M059J (cell line): ENCODE results near the gene KRTAP5-2. TPM values are rescaled to one million over a fixed set of nuclear protein-coding genes. Genes with fewer than 3 reads are reported as not detected.

Experiments used
- DNase-seq: peaks from one replicate; pipeline ENCODE4 v3.0.0-alpha.2; 2012; ENCODE audit warnings: low read depth
- total RNA-seq: library from RNA; depleted of rRNA; stranded (reverse); fragments of >200 nt; shearing (Covaris generic); gene quantifications from 2 replicates; pipeline ENCODE4 v1.2.3, GENCODE V29; 2014

The KRTAP5-2 gene
- total RNA-seq, 1 experiment from 2014 or later, result not detected

DNA sequence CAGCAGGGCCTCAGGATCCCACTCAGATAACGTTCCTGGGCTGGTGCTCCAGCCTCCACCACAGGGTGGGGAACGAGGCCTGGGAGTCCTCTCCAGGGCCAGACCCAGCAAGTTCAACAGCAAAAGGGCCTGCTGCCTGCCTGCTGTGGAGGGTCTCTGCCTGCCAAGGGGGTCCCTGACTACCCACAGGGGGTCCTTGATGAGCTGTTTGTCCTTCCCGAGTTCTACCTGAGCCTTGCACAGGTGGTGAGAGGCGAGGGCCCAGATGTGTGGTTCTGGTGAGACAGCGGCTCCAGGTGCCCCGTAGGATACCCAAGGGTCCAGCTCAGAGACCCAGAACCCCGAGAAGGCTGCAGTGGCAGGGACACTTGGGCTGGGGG lies 30.4 kb downstream of the KRTAP5-2 start:
- no peak for DNase-seq

DNA sequence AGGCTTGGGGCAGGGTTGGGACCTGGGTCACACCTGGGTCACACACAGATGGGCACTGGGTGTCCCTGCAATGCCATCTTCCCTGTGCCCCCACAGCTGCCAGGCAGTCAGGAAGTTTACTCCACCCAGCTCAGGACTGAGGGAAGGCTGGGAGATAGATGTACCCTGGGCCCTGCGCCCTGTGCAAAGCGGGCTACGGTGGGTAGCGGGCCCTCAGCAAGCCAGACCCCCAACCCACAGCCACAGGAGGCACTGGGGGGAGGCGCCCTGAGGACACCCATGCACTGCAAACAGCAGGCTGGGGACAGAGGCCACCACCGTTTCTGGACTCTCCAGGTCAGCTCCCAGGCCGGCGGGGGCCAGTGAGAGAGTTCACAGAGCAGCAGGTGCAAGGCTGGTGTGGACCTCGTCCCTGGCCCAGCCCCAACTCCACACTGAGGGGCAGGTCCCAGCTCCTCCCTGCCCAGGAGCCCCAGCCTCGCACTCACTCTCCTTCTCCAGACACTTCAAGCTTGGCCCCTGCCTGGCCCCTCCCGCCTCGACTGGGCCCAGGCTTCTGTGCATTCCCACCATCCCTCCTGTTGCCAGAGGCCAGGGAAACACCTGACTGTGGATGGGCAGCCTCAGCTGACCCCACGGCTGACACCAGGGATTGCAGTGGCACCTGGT lies 30.9 kb downstream of the KRTAP5-2 start:
- no peak for DNase-seq

DNA sequence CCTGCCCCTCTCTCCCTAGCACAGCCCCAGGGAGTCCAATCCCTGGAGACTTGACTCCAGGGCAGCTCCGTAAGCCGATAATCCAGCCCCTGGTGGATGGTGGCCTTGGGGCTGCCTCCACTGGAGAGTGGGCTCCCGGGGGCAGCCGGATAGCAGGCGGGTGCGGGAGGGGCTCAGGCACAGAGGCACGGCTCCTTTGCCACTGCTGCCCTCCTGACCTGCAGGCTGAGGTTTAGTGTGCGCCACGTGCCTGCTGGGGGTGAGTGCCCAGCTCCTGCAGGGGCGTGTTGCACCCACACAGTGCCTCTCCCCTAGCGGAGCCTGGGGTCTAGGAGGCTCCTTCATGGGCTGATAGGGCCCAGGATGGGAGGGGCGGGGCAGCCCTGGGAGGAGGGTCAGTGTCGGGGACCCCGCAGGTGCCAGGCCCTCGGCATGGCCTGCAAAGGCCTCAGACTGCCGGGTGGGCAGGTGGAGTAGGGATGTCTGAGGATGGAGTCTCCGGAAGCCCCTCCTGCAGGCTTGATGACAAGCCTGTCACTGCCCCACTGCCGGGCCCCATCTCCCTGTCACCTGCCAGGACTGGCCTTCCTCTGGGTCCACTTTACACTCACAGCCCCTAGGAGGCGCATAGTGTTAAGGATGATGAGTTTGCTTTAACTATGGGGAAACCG lies 31.6 kb downstream of the KRTAP5-2 start:
- DNase-seq, result no peak

DNA sequence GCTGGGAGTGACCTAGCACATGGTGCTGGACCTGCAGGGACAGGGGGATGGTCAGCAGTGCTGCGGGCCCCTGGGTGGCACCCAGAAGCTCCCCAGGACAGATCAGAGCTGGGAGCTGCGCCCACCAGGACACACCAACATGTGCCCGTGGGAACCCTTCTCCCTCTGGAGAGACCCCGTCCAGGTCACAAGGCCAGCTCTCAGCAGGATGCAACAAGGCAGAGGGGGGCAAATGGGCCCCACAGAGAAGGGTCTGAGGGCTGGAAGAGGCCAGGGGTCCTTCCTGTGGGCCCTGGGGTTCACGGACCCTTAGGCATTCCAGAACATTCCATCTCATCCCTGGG lies 32.2 kb downstream of the KRTAP5-2 start:
- DNase-seq, result no peak

DNA sequence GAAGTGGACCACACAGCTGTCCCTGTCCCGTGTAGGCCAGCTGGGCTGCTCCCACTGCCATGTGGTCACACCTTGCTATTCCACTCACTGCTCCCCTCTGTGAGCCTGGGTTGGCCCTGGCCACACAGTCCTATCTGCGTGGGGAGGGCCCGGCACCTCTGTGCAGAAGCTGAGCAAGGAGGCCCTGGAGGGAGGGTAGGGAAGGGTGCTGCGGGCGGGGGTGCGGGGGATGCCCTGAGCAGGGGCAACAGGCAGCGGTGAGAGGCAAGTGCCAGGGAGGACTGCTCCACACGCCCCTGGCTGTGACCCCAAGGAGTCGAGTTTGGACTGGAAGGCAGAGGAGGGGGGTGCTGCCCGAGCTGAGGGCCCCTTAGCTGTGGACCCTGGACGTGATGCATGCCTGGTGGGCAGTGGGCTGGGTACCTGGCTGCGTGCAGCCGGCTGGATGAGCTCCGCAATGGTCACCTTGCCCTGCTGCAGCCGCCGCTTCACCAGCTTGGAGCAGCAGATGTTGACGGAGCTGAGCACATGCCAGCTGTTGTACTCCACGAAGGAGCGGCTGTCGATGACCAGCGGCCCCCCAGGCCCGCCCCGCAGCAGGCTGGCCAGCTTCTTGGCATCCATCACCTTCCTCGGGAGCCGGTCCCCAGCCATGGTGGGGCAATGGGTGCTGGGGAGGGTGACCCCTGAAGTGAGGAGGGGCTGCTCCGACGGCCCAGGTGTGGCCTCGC lies 32.8 kb downstream of the KRTAP5-2 start:
- no peak for DNase-seq

DNA sequence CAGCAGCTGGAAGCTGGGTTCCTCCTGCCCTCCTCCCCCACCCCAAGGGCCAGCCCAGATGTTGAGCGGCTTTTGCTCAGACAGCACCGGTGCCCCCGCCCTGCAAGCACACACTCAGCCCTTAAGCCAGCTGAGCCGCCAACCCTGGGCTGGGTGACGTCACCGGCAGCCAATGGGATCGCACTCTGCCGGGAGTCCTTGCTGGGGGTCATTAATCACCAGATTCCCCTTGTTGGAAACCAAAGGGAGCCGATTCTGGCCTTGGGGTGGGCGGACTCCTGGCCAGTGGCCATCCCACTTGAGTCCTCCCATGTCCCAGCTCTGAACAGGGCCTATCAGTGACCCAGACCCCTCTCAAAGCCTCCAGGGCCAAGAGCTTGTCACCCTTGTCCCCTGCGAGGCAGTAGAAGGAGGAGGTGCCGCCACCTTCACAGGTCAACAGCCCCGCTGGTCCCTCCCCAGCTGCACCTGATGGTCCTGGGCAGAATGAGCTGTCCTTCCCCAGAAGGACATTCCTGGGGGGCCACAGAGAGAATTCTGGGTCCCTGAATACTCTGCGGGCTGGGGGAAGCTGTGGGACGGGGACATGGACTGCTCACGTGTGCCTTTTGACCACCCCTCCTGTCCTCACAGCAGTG lies 33.4 kb downstream of the KRTAP5-2 start:
- peak; percentile 90 for DNase-seq

DNA sequence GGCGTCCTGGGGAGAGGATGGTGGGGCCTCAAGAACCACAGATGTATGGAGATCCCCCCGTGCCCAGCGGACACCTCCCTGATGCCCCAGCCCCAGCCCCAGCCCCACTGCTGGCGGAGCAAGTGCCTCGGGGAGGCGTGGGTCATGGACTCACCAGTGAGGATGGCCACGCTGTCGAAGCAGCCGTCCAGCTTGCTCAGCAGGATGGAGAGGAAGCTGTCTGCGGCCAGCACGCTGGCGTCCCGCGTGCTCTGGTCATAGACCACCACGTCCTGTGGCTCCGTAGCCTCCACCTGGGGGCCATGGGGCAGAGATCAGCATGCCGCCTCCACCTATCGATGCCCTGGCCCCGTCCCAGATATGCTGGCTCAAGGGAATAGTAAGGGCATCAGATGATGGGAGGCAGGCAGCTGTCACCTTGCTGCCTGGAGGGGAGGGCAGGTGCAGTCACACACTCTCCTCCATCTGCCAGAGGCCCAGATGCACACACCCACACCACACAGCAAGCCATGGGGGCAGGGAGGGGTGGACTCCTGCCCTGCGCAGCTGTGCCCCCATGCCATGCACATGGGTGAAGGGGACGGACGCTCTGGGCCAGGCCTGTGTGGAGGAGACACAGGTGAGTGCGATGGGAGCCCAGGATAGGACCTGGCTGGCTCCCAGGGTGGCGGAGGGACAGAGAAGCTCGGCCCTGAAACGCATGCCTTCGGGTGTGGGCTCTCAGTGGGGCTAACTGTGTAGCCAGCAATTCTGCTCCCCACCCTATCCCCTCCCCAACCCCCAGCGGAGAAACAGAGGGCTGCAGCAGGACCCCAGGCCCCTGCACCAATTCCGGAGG lies 34.2 kb downstream of the KRTAP5-2 start:
- no peak for DNase-seq

DNA sequence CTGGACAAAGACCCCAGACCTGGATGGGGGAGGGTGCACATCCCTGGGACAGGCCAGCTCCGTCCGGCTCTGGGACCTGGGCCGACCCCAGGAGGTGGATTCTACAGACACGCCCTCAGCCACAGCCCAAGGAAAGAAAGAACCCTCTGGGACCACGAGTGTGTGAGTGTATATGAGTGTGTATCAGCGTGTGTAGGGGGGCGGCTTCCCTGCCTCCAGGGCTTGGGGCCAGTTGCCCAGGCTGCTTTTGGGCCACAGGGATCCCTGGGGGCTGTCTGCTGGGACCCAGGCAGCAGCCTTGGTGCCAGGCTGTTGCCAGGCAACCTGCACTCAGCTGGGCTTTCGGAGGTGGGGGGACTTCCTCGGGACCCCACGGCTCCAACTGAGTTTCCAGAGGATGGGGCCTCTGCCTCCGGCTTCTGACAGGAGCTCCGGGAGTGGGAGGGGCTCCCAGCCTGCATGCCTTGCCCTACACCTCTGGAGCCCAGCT lies 34.9 kb downstream of the KRTAP5-2 start:
- no peak for DNase-seq

DNA sequence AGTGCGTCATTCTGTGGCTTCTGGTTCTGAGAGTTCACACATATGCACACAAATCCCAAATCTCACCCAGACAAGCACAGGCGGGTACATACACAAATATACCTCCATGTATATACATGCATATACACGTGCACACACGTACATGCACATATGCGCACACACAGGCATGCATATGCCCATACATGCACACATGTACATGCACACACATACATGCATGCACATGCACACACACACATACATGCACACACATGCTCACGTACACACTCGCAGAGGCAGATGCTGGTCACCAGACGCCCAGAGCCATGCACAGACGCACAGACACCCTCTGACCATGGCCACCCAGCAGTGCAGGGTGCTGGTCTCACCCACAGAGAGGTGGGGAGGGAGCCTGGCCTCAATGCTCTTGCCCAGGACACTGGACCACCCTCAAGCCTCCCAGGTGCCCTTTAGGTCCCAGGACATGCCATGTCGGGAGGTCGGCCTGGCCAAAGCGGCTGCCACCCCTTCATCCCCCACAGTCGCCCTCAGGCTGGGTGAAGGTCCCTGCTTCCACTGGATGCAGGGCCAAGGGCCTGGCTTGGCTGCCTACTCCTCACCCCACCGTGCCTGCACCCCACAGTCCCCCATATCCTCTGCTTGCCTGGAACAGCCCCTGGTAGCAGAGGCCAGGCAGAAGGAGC lies 35.5 kb downstream of the KRTAP5-2 start:
- no peak for DNase-seq

DNA sequence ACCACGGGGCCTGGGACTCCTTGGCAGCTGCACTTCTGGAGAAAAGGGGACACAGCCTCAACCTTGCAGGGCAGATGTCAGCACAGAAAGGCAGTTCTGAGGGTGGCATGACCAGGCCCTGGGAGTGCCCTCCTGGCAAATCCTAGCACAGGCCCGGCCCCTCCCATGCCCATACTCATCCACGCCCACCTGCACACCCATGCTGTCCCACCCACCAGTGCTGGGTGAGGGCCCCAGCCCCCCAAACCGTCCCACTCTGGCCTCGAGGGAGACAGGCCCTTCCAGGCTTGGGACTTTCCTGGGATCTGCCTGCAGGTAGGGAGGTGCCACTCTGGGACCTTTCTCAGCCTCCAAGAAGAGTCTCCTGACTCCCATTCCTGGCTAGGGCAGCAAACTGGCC lies 36.1 kb downstream of the KRTAP5-2 start:
- DNase-seq, result no peak

DNA sequence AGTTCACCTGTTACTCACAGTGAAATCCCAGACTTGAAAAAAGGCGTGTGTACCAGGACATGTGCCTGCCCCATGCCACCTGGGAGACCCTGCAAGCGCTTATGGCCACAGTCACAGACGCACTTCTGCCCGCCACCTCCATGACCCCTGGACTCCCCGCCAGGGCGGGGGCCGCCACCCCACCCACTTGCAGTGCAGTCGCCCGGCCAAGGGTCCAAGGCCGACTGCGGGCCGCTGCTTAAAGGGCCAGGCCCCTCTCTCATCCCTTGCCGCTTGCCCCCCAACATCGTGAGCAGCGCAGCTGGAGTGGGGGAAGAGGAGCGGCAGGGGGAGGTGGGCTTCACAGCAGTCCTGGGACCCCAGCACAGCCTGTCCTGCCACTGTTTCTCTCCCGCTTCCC lies 36.8 kb downstream of the KRTAP5-2 start:
- DNase-seq, result no peak

DNA sequence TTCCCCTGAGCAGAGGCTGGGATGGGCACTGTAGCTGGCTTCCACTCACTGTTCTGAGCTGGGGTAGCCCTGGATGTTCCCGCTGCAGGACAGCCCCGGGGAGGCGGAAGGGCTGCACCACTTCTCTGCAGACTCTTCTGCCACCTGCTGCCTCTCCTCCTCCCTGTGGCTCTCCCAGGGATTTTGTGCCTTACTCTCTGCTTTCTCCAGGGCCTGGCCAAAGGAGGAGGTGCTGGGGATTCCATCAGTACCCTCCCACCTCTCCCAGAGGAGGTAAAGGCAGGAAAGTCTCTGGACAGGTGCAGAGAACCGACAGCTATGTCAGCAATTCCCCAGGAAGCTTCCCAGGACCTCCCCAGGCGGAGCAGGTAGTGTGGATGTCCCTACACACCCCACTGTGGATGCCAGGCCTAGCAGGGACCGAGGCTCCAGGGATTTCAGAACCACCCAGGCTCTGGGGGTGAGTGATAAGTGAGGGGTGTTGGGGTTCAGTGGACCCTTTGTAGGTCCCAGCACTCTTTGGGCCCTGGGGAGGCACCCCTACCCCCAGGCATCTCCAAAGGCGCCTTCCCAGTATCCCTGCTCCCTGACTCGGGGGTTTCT lies 37.3 kb downstream of the KRTAP5-2 start:
- DNase-seq, result no peak

DNA sequence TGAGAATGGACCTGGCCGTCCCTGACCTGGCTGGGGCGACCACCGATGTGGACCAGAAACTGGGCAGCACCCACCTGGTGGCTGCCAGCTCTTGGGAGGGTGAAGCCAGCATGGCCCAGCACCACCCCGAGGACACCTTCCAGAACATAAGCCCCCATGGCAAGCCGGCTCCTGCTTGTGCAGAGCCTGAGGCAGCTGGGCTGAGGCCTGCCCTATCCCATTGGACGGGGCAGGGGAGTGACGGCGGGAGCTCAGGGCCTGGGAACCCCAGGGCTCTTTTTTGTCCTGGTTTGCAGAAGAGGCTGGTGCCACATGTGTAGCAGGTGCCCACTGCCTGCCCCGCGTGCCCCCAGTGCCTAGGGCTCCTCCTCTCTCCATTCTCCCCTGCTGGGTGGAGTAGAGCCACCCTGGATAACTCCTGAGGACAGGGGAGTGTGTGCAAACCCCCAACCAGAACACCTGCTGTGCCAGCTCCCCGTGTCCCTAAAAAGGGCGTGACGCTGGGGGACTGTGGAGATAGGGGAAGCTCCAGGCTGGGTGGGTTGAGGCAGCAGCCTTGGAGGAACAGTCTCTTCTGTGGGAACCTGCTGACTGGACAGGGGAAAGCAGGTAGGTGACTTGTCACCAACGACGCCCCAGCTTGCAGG lies 38.0 kb downstream of the KRTAP5-2 start:
- no peak for DNase-seq

DNA sequence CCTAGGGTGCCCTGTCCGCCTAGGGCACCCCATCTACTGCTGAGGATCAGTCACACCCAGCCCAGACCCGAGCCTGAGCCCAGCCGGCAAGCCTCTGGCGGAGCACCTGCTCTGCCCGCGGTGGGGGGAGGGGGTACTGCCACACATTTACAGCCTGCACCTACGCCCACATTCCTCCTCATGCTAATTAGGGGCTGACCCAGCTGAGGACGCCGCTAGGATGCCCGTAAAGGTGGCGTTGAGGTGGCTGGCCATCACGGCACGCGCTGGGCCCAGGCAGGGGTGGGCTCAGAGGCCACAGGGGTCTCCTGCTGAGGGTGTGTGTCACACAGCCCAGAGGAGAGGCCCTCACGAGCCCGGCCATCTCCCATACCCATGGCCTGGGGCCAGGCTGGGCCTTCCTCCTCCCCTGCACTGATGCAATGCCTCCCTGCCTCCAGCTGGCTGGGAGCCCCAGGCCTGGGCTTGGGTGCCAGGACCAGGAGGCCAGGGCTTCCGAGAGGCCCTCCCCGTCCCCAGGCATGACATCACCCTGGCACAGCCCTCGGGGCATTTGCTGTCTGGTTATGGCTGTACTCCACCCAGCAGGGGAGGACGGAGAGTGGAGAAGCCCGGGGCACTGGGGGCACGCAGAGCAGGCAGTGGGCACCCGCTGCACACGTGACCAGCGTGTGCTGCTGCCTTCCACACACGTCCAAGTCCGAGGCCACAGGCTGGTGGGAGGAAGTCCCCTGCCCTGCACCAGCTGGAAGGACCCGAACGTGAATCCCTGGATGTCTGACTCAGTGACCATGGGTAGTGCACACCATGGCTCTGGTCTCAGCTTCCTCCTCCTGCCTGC lies 38.8 kb downstream of the KRTAP5-2 start:
- DNase-seq, result peak; percentile 98

DNA sequence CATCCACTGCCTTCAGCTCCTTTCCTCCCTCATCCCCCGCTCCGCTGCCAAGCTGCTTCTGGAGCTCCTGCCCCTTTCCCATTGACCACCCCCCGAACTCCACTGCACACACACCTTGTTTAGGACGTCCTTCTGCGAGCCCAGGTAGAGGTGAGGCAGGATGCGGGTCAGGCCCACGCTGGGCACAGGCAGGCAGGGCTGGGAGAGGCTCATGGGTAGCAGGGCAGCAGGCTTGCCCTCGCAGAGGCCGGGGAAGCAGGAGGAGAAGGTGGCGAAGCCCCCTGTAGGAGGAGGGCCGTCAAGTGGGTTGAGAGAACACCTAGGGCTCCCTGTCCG lies 39.4 kb downstream of the KRTAP5-2 start:
- no peak for DNase-seq

DNA sequence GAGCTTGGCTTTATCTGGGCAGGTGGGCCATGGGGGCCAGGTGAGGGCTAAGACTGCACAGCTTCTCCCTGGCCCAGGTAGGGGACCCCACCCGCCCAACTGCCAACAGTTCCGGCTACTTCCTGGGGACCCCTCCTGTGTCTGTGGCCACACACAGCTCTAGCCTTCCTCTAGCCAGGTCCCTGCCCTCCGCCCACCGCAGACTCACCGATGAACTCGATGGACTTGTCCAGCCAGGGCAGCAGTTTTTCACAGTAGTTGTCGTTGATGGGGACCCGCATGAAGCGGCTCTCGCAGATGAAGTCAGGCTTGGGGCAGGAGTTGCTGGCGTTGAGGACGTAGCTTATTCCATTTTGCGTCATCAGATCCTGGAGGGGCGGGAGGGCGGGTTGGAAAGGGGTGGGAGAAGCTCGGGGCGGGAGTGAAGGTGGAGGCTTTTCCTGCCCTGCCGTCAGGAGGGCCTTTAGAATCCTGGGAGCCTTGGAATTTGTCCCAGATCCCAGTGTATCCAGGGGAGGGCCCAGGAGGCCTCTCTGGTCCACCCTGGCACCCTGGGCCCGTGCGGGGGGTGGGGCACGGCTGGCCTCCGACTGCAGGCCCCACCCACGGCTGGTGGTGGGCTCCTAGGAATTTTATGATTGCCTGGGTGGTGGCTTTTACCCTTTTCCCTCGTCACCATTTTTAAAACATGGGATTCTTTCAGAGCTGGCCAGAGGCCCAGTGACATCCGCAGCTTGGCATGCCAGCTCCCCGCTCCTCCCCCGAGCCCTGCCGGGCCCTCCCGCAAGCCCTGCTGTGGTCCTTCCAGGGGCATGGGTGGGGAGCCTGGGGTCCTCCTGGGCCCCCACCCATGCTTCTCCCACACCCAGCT lies 40.0 kb downstream of the KRTAP5-2 start:
- DNase-seq, result peak; percentile 87

DNA sequence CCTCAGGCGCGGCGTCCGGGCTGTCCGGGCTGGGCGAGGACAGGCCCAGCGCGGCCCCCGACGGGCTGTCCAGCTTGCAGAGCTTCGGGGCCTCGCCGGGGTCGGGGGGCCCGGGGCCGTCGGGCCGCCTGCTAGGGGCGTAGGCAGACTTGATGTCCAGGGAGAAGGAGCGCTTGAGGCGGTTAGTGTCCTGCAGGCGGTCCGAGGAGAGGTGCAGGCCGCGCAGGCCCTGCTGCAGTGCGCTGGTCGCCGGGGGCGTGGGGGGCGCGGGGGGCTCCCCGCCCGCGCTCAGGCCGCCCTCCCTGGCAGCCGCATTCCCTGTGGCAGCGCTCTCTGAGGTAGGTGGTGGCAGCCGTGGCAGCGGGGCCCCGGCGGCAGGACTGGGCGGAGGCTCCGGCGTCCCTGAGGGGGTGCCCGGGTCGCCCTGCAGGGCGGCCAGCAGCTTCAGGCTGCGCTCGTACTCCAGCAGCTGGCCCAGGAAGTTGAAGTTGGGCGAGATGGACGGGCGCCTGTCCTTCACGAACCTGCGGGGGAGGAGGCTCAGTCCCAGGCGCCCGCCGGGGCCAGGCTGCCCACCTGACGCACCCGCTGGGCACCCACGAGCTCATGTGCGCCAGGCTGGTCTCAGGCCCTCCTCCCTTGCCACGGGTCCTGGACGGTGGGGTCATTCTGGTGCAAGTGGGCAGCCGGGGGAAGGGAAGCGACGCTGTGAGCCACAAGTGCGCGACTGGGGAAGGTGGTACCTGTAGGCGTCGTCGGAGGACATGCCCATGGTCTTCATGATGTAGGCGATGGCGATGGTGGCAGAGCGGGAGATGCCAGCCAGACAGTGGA lies 40.8 kb downstream of the KRTAP5-2 start:
- DNase-seq, result no peak
